ENCODE results near the gene DNAJC17. TPM values are rescaled to one million over a fixed set of nuclear protein-coding genes. Genes with fewer than 3 reads are reported as not detected.

Gene DNAJC17
- total and polyA plus RNA-seq, 2 of the 13 experiments (the other 11 are each of a cell fraction or from before 2014, with no cell fraction given): 22.2 to 26.5 TPM

GRCh38 chr15:40754883-40755811, 52.1 kb downstream of the DNAJC17 start, which contains the start of gene RMDN3 (continued):
- TF ChIP-seq, protein P1, sequence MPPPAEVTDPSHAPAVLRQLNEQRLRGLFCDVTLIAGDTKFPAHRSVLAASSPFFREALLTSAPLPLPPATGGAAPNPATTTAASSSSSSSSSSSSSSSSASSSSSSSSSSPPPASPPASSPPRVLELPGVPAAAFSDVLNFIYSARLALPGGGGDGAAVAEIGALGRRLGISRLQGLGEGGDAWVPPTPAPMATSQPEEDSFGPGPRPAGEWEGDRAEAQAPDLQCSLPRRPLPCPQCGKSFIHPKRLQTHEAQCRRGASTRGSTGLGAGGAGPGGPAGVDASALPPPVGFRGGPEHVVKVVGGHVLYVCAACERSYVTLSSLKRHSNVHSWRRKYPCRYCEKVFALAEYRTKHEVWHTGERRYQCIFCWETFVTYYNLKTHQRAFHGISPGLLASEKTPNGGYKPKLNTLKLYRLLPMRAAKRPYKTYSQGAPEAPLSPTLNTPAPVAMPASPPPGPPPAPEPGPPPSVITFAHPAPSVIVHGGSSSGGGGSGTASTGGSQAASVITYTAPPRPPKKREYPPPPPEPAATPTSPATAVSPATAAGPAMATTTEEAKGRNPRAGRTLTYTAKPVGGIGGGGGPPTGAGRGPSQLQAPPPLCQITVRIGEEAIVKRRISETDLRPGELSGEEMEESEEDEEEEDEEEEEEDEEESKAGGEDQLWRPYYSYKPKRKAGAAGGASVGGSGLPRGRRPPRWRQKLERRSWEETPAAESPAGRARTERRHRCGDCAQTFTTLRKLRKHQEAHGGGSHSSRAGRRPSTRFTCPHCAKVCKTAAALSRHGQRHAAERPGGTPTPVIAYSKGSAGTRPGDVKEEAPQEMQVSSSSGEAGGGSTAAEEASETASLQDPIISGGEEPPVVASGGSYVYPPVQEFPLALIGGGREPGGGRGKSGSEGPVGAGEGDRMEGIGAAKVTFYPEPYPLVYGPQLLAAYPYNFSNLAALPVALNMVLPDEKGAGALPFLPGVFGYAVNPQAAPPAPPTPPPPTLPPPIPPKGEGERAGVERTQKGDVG (CRISPR knock-in tag; IDR thresholded peaks at IDR 0.05; ENCODE audit: borderline replicate concordance): no peak
- TF ChIP-seq PAWR (CRISPR knock-in tag; IDR thresholded peaks at IDR 0.05; ENCODE audit: borderline replicate concordance): peak; percentile 64; the same call in 1 of the 2 replicates
- TF ChIP-seq KLF13 (CRISPR knock-in tag; IDR thresholded peaks at IDR 0.05): no peak
- no peak for TF ChIP-seq ATAD3A (CRISPR knock-in tag; IDR thresholded peaks at IDR 0.05)
- TF ChIP-seq, protein P2, sequence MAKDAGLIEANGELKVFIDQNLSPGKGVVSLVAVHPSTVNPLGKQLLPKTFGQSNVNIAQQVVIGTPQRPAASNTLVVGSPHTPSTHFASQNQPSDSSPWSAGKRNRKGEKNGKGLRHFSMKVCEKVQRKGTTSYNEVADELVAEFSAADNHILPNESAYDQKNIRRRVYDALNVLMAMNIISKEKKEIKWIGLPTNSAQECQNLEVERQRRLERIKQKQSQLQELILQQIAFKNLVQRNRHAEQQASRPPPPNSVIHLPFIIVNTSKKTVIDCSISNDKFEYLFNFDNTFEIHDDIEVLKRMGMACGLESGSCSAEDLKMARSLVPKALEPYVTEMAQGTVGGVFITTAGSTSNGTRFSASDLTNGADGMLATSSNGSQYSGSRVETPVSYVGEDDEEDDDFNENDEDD (CRISPR knock-in tag; IDR thresholded peaks at IDR 0.05; ENCODE audit: borderline replicate concordance): peak; percentile 92
- TF ChIP-seq MIXL1 (CRISPR knock-in tag; IDR thresholded peaks at IDR 0.05): no peak
- no peak for TF ChIP-seq EZH2 (conservative IDR thresholded peaks at IDR 0.05; ENCODE audit: low read depth, low read length)
- no peak for TF ChIP-seq ZNF768 (CRISPR knock-in tag; IDR thresholded peaks at IDR 0.05)
- no peak for TF ChIP-seq ZBED4 (CRISPR knock-in tag; IDR thresholded peaks at IDR 0.05; ENCODE audit: borderline replicate concordance)
- TF ChIP-seq EED (CRISPR knock-in tag; IDR thresholded peaks at IDR 0.05): no peak
- TF ChIP-seq ZNF138 (CRISPR knock-in tag; IDR thresholded peaks at IDR 0.05; ENCODE audit: low read depth): no peak
- TF ChIP-seq, protein P3, sequence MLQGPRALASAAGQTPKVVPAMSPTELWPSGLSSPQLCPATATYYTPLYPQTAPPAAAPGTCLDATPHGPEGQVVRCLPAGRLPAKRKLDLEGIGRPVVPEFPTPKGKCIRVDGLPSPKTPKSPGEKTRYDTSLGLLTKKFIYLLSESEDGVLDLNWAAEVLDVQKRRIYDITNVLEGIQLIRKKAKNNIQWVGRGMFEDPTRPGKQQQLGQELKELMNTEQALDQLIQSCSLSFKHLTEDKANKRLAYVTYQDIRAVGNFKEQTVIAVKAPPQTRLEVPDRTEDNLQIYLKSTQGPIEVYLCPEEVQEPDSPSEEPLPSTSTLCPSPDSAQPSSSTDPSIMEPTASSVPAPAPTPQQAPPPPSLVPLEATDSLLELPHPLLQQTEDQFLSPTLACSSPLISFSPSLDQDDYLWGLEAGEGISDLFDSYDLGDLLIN (CRISPR knock-in tag; IDR thresholded peaks at IDR 0.05; ENCODE audit: borderline replicate concordance): no peak; the same call in 1 of the 2 replicates
- TF ChIP-seq RORA (CRISPR knock-in tag; IDR thresholded peaks at IDR 0.05): no peak
- no peak for TF ChIP-seq ZNF569 (CRISPR knock-in tag; IDR thresholded peaks at IDR 0.05; ENCODE audit: borderline replicate concordance)
- TF ChIP-seq SMAD3 (CRISPR knock-in tag; IDR thresholded peaks at IDR 0.05): peak; percentile 17; the same call in 1 of the 2 replicates
- TF ChIP-seq ZNF337 (CRISPR knock-in tag; IDR thresholded peaks at IDR 0.05; ENCODE audit: borderline replicate concordance, low read depth): no peak
- peak; percentile 88; the same call in 1 of the 2 replicates for TF ChIP-seq SIN3A (IDR thresholded peaks at IDR 0.05; ENCODE audit: borderline replicate concordance, low read depth, low read length)
- peak; percentile 96 for TF ChIP-seq GATAD1 (CRISPR knock-in tag; IDR thresholded peaks at IDR 0.05)
- no peak for TF ChIP-seq ZNF496 (CRISPR knock-in tag; IDR thresholded peaks at IDR 0.05; ENCODE audit: insufficient replicate concordance)

Measured in HepG2 (cell line).